NOMO-1 (cell line): ENCODE measurements around the gene STUB1.
"Not testable (repeated sequence)": the region's sequence is repeated elsewhere in the genome, so short reads cannot be mapped to it uniquely, and the experiment has no call there.

Experiments
- DNase-seq, 2 experiments: peaks; one replicate each; lab custom pipeline; 2025; ENCODE audit not compliant: unreplicated experiment in 2 of 2; lab: John Stamatoyannopoulos, UW

The STUB1 gene

DNA sequence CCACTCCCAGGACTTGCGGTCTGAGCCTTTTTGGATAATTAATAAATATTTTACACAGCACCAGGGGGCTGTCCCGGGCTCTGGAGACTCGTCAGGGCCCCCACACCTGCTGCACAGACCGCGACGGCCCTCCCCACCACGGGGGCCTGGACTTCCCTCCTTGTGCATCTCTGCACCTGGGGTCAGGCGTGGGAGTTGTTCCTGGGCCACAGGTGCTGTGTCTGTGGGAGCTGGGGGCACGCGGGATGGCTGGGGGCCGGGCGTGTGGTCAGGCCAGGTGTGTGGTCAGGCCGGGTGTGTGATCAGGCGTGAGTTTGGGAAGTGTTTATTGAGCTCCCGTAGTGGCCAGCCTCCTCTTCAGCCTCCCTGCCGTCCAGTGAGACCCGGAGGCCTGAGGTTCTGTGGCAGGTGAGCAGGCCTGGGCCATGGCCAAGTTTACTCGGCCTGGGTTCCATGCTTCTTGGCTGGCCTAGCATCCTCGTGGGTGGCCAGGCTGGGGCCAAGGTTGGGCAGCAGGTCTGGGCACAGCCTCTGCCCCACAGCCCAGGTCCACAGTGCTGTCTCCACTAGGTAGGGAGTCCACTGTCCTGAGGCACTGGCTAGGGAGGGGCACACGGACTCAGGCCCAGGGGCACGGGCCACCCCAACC, 1.9 kb upstream of the STUB1 start:
- DNase-seq: no peak

DNA sequence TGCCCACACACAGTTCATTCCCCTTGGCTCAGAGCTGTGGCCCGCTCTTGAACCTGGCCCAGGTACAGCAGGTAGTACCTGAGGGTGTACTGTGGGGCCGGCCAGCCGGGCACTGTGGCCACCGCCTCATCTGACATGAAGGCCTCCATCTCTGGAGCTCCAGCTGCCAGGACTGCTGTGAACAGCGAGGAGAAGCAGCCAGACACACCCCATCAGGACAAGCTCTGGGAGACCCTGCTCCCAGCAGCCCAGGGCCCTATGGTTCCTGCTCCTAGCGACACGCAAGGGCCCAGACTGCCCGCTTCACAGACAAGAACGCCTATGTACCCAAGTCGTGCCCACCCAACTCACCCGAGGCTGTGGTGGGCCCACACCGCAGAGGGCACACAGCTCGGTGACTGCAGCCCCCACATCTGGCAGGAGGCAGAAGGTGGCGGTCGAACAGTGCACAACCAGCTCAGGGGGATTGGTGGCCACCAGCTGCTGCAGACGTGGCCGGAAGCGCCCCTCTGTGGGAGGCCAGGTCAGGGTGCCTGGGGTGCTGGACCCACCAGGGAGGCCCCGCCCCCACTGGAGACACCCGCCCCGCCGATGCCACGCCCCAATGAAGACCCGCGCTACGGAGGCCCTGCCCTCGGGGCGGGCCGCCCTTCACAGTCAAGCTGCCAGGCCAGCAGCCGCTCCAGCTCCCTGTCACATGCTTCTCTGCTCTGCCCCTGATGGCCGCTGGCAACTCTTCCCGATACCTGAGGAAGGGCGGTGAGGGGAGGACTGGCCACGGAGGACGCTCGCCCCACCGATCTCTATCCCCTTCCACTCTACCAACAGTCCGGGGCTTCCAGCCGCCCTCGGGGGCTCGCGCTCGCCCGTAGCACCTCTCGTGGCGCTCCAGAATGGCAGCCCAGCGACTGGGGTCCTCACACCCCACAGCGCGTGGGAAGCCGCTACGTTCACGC, 1.1 kb upstream of the STUB1 start:
- DNase-seq: peak; percentile 32 to 44

DNA sequence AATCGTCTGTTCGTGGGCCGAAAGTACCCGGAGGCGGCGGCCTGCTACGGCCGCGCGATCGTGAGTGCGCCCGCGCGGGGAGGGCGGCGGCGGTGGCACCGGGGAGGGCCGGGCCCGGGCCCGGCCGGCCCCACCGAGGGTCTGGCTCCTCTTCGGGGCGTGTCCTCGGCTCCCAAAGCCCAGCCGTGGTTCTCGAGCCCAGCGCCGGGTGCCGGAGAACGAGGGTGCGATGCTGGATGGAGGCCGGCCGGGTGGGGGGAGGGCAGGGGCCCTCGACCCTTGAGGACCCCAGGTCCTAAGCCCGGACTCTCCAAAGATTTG, 375 bp downstream of the STUB1 start:
- DNase-seq: no peak

DNA sequence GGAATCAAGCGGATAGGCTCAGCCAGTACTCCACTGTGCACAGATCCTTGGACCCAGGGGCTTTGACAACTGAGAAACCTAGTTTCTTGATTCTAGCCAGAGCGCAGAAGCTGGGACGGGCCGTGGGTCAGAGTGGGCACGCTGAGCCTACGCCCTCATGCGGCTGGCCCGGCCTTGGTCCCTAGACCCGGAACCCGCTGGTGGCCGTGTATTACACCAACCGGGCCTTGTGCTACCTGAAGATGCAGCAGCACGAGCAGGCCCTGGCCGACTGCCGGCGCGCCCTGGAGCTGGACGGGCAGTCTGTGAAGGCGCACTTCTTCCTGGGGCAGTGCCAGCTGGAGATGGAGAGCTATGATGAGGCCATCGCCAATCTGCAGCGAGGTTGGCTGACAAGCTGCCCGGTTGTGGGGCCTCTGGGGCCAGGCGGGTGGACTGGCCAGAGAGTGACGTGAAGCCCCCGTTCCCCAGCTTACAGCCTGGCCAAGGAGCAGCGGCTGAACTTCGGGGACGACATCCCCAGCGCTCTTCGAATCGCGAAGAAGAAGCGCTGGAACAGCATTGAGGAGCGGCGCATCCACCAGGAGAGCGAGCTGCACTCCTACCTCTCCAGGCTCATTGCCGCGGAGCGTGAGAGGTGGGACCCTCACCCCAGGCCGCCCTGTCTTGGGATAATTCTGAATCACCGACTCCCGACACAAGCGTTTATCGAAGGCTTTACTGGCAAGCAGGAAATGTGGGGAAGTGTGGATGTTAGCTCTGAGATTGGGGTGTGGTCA, 946 bp downstream of the STUB1 start:
- peak; percentile 17 to 47 for DNase-seq

DNA sequence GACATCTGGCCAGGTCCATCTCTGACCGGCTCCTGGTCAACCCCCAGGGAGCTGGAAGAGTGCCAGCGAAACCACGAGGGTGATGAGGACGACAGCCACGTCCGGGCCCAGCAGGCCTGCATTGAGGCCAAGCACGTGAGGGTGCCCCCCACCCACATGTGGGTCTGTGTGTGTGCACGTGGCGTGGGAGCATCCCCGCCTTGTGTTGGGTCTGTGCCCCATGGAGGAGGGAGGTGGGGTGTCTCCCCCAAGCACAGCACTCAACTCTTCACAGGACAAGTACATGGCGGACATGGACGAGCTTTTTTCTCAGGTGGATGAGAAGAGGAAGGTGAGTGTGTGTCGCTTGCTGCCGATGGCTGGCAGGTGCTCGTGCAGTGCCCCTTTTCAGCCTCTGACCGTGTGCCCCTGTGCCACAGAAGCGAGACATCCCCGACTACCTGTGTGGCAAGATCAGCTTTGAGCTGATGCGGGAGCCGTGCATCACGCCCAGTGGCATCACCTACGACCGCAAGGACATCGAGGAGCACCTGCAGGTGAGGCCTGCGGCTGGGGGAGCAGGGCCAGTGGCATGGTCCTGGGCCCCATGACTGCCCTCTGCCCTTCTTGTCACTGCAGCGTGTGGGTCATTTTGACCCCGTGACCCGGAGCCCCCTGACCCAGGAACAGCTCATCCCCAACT, 1.7 kb downstream of the STUB1 start:
- DNase-seq: no peak

DNA sequence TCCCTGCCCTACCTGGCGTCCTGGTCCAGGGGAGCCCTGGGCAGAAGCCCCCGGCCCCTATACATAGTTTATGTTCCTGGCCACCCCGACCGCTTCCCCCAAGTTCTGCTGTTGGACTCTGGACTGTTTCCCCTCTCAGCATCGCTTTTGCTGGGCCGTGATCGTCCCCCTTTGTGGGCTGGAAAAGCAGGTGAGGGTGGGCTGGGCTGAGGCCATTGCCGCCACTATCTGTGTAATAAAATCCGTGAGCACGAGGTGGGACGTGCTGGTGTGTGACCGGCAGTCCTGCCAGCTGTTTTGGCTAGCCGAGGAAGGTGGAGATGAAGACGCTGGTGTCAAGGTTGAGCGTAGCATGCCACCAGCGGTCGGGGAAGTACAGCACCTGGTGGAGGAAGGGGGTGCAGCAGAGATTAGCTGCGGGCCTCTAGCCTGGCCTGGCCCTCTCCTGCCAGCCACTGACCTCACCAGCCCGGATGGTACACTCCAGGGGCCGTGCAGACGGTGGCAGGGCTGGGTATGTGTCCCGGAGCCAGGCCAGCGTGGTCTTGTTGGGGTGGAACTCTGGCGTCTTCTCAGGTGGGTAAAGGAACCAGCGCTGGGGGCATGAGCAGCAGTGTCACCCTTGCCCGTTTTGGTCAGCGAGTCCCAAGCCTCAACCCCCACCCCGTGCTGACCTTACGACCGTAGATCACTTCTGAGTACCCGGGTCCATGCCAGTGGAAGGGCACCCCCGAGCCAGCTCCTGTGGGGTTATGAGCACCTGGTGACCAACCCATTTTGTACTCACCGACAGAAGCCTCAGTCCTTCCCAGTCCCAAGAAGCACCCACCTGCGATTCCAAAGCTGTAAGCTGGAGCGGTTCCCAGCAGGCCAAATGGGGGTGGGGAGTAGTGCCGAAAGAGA, 2.5 kb downstream of the STUB1 start:
- no peak for DNase-seq

DNA sequence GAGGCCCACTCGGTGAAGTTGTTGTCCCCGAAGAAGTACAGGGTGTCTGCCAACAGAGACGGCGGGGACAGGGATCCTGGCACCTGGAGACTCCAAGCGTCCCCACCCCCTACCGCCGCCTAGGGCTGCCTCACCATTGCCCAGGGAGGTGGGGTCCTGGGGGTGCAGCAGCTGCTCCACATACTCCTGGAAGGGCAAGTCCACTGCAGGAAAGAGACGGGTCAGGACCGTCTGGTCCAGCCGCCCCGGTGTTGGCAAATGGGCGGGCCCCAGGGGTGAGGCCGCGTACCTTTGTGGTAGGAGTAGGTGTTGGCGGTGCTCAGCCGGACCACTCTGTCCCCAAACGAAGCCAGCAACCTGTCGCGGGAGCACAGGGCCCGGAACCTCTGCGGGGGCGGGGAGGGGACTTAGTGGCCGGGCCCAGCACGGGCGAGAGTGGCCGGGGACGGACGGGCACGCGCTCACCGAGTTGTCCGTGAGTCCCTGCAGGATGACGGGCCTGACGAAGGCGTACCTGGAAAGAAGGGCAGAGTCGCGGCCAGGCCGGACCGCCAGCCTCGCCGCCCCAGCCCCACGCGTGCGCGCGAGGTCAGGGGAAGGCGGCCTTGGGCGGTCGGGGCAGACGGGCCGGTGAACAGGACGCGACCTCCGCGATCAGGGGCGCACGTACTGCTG, 3.3 kb downstream of the STUB1 start:
- no peak for DNase-seq

DNA sequence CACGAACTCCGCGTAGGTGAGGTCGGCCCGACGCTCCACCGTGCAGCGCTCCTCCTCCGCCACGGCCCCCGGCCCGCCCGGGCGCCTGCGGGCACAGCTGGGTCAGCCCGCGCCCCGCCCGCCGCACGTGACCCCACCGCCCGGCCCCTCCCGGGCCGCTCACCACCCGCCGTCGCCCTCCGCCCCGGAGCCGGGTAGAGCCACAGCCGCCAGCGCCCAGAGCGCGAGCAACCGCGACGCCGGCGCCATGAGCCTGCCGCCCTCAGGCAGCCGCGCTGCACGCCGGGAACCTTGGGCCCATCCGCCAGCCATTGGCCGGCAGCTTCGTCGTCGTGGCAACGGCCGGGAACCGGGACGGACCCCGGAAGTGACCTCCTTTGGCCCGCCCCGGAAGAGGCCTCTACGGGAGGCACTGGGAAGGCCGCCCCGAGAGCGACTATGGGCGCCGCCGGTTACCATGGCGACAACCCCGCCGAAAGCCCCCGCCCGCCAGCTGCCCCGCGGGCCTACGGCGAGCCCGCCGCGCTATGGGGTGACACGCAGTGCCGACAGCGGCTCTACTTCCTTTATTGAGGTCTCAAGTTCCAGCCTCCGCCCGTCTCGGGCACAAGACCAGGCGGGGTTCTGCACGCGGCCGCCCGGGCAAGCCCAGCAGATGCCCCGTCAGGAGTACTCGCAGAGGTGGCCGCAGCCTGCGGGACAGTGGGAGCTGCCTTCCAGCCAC, 4.0 kb downstream of the STUB1 start, which contains the start of gene JMJD8:
JMJD8 (minus strand) TSS at position 264 of the 724 bp plus-strand sequence; CDS start at position 249, 15 bp downstream.
- peak; percentile 94 for DNase-seq

DNA sequence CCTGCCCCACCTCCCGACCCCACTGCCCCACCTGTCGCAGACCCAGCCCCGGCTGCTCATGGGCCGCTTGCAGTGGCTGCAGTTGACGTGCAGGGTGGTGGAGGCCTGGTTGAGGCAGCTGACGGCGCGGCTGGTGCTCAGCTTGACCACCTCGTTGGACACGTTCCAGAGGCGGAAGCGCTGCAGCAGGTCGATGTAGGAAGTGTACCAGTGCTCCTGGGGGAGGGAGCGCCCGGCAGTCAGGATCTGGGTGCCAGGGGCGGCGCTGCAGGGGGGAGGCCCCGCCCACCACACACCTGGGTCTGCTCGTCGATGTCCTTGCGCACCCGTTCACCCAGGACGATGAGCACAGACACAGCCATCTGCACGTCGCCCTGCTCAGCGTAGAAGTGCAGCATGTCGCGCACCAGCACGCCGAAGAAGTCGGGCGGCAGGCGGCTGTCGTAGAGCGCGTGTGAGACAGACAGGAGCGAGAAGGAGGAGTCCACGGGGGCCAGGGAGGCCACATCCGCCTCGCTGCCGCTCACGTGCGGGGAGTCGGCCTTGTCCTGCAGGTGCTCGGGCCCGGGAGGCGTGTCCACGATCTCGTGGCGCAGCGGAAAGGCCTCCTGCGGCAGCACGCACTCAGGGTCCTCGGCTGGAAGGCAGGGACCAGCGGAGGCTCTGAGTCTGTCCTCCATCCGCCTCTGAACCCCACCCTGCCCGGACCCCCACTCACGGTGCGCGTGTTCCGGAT, 4.9 kb downstream of the STUB1 start:
- DNase-seq: no peak

DNA sequence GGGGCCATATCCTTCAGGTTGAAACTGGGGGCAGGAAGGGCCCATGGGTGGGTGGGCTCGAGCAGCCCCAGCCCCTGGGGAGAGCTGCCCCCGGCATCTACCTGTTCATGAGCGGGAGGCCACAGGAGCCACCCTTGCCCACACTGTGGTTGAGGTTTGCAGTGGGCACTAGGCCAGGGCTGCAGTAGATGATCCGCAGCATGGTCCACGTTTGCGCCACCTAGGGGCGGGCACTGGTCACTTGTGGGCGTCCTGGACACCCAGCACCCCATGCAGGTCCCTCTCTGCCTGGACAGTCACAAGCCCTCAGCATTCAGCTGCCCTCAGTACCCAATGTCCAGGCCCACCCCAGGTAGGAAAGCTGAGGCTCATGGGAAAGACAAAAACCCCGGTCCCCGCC, 5.8 kb downstream of the STUB1 start:
- no peak for DNase-seq

DNA sequence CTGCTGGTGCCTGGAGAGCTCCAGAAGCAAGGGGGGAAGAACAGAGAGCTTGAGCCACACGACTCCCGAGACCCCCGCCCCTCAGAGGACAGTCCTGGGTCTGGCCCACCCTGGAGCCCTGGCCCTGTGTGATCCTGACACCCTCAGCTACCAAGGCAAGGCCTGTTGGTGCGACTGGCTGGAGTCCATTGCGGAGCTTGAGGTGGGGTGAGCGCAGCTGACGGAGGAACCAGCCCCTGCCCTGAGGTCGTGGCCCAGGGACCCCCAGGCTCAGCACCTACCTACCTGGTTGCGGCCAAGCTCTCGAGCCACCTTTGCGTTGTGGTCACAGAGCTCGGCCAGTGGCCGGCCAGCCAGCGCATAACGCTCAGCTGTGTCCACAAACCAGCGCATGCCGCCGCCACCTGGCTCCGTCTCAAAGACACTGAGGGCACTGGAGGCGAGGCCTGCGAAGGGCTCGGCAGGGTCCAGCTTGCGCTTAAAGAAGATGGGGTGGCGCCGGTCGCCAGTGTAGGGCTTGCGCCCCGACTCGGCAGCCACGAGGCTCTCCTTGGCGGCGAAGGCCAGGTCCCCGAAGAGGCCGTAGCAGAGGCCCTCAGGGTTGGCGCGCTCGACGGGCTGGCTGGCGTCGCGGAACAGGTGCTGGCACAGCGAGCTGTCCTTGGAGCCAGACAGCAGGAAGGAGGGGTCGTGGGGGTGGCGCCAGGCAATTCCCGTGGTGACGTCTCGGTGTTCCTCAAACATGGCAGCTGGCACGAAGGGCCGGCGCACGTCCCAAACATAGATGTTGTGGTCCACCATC, 6.5 kb downstream of the STUB1 start:
- DNase-seq: no peak

DNA sequence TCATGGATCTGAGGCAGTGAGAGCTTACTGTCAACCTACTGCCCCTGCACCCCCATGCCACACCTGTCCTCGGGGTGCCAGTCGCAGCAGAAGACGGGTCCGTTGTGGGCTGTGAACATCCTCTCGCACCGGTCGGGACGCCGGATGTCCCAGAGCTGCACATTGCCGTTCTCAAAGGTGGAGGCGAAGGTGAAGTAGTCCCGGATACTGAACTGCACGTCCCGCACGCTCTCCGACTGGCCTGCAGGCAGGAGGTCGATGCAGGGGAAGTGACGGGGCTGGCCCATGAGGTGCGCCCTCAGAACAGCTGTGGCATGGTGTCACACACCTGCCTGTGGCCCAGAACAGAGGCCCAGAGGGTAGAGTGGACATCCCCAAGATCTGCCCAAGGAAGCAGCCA, 7.3 kb downstream of the STUB1 start:
- no peak for DNase-seq

DNA sequence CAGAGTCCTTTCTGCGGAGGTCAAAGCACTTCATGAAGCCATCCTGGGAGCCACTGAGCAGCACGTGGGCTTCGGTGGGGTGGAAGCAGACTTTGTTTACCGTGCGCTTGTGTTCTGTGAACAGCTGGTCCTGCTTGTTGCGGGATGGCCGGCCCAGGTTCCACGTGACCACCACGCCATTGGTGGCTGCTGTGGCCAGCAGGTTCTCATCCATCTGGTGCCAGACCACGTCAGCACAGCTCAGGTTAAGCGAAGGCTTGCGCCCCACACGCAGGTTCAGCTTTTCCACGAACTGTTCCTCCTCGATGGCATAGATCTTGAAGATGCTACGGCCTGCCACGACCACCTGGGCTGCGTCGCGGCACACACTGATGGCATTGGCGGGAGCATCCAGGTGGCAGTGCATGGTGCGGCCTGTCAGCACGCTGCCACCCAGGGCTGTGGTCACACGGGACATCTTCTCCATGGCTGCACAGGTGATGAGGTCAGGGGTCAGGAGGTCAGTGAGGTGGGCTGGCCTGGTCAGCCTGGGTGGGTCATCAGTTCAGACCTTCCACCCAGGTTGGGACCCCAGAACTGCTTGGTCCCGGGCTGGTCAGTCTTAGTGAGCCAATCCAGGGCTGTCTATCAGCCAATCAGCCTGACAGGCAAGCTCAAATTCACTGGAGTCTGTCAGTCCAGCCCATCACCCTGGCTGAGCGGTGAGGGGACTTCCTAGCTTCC, 9.1 kb downstream of the STUB1 start:
- no peak for DNase-seq

DNA sequence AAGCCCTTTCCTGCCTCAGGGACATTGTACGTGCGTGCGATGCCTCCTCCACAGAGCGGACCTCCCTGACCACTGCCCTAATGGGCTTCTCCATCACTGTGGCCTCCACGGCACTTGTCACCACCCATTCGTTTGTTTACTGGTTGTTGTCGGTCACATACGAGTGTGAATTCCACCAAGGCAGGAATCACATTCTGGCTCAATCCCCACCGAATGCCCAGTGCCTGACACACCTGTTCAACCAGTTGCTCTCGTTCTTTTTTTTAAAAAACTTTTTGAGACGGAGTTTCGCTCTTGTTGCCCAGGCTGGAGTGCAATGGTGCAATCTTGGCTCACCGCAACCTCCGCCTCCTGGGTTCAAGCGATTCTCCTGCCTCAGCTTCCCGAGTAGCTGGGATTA, 11.0 kb downstream of the STUB1 start:
- DNase-seq: not testable (repeated sequence)

DNA sequence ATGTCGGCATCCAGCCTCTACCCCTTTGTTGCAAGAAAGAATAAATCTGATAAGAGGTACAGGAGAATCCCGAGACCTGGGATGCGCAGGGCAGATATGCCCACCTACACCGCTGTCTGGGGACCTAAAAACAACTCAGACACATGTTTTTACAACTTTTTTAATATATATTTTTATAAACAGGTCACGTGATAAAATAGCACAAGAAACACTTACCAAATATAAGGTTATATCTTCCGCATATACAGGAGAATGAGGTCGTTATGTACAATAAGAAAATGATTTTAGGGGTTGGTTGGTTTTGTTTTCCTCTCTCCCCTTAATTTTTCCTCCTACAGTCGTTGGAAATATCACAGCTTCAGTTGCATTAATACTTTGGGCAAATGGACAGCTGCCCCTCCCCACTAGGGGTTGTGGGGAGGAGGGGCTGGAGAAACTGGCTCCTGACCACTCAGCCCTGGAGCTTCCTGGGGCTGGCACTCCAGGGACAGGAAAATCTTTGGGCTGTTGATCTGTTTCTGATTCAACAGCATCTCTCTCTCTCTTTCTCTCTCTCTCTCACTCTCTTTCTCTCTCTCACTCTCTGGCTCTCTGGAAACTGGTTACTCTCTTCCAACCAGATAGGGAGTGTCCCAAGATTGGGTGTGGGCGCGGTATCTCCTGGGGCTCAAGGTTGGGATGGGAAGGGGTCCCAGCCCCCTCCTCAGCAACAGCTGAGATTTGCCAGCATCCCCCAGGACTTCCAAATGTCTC, 12.3 kb downstream of the STUB1 start:
- DNase-seq: no peak

DNA sequence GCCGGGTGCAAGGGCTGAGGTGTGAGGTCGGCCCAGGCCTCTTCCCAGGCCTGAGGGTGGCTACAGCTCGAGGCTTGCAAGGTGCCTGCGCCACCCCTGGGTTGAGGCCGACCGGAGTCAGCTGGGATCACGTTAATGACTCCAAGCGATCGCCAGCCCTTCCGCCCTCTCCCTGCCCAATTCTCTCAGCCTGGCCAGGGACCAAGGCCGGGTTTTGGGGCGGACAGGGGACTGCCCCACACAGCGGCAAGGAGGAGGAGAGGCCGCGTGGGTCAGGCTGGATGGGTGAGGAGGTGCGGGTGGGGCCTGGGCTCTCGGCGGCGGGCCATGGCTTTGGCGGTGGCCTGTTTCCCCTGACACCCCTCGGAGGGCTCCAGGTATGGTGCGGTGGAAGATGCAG, 13.2 kb downstream of the STUB1 start:
- no peak for DNase-seq
